Activated T-helper 1 cell treated with anti-CD3 and anti-CD28 coated beads, Interleukin-2, amount 50 U/mL, for 16 hours (primary cell): Measurements from ENCODE around the gene MLYCD.

ENCODE experiments used
- DNase-seq, 2 donors: peaks; one replicate each; pipeline ENCODE4 v3.0.0-alpha.2; 2020; ENCODE audit warnings: low read depth in 1 of 2, low spot score in 1 of 2

Gene MLYCD

DNA sequence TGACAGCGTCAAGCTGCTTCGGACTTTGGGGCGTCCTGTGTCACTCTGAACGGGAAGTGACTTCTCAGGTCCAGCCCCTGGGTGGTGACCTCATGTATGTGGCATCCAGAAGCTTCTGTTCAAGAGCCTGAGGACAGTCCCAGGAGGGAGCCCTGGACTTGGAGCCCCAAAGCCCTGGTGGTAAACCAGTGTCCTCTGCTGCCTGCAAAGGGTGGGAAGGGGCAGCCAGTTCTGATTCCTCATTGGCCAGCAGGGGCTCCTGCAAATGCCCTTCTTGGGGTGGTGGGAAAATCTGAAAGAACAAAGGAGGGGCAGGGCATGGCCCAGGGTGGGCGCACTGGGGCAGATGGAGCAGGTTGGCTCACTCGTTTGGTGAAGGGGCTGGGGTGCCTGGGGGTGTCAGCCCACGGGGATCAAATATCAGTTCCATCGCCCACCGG lies 55.7 kb downstream of the MLYCD start:
- DNase-seq, result no peak

DNA sequence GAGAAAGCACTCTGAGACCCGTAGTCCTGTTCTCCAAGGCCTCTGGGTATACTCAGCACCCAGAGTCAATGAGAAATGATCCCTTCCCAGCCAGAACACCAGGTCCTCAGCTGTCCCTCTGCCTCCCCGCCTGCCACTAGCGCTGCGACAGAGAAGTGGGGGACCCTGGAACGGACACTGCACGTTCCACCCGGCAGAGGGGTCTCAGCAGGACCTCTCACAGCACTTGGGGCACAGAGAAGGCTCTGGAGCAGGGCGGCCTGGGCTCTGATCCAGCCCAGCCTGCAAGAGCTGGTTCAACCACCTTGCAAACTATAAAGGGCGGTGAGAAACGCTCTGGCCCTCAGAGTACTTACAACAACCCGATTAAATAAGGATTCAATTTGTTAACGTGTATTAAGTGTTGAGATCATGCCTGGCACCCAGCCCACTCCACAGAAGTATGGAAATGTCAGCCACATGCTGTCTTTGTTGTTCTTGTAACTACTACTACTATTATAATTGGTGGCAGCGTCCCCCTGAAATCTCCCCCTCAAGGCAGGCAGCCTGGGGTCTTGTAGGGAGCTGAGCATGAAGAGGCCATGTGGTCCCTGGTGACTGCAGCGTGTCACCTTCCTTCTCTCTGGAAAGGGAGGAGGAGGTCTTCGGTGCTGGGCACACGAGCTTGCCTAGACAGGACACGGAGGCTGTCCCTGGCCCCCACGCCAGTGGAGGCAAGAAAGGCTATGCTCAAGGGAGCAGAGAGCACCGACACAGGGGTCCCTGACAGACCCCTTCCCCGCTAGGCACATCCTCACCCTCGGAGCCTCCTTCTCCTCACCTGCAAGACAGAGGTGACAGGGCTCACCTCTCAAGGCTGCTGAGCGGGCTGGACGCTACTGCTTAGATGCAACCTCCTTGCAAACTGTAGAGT lies 56.6 kb downstream of the MLYCD start:
- DNase-seq, result no peak

DNA sequence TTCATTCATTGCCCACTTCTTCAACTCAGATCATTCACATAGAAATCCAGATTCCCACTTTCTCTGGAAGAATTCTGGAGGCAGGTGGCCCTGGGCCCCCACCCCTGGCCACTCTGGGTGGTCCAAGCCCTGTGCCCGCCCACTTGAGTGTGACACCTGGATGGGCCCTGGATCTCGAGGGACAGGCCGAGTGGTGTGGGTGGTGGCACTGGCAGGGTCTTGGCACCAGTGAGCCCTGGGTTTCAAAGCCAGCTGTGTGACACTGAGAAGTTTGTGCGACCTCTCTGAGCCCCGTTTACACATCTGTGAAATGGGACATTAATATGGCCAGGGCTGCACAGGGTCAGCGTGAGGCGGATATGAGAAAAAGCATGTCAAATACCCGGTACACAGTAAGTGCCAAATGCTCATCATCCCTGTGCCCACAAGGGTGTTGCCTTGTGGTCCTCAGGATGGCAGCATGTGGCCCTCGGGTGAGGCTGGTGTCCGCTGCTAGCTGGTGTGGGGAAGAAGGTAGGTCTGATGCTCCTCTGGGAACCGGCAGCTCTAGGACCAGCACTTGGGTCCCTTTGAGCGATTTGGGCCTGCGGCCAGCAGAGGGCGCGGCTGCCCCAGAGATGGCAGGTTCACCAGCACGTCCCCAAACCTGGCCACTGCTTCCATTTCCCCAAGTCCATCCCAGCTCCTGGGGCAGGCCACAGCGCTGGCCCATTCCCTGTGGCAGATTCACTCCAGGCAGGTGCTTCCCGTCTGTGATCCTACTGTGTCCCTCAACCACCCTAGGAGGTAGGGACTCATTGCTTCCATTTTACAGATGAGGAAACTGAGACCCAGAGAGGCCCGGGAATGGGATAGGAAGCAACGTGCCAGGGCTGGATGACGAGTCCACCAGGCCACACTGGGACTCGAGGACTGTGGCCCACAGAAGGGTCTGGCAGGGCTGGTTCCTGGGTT lies 57.7 kb downstream of the MLYCD start:
- DNase-seq, result peak; percentile 39 to 47

DNA sequence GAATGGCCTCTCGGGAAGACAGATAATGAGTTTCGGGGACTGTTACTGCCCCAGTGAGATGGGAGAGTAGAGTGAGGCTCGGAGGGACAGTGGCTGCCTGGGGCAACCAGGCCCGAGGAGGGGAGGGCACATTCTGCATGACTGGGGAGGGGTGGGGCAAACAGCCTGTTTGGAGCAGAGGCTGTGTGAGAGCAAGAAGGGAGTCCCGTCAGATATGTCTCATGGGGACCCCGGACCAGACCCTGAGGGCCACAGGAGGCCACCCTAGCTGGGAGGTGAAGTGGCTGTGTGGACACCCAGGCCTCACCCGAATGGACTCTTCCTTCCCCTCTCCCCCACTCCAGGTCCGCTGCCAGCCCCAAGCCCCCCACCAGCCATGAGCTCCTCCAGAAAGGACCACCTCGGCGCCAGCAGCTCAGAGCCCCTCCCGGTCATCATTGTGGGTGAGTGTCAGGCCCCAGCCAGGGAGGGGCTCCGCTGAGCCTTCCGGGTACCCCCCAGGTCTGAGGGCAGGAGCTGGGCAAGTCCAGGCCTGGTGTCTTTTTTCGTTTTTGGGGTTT lies 58.5 kb downstream of the MLYCD start:
- DNase-seq, result no peak

DNA sequence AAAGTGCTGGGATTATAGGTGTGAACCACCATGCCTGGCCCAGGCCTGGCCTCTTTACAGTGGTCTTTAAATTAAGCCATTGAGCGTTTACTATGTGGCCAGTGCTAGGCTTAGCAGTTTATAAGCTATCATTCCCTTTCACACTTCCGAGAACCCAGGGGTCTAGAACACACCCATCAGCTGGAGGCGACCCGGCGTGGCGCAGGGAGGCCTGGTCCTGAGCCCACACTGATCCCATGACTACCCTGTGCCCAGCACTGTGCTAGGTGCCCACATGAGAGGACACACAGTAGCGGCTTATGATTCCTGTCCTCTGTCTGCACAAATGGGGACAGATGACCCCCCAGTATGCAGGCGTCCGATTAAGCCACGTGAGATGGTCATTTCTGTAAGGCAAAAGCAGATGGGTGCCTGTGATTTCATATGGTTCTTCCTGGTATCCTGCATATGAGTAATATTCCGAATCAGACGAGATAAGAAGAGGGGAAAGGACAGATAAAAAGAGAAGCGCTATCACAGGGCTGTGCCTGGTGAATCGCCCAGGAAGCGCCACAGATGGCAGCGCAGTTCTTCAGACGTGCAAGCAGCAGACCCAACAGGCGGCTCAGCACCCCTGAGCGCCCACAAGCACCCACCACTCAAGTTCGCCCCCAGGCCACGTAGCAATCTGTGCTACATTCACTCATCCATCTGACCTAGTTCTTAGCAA lies 59.4 kb downstream of the MLYCD start:
- no peak for DNase-seq

DNA sequence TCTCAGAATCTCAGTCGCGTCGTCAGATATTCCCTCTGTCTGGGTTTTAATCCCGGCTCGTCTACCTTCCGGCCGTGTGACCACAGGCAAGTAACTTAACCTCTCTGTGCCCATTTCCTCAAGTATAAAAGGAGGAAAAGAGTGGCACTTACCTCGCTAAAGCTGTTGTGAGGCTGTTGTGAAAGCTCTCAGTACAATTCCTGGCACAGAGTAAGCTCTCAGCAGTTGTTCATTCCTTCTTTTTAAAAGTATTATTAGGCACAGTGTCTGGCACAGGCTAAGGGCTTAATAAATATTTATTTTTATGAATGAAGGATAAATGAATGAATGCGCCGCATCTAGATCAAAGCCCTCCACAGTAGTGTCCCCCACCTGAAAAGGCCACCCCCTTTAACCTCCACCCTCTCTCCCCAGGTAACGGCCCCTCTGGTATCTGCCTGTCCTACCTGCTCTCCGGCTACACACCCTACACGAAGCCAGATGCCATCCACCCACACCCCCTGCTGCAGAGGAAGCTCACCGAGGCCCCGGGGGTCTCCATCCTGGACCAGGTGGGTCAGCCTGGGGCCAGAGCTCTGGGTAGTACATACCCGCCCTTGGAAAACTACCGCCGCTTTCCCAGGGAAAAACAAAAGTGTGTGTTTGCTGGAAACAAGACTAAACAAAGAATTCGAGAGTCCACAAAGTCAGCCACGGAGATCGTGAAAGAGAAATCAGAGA lies 60.1 kb downstream of the MLYCD start:
- DNase-seq, result no peak

DNA sequence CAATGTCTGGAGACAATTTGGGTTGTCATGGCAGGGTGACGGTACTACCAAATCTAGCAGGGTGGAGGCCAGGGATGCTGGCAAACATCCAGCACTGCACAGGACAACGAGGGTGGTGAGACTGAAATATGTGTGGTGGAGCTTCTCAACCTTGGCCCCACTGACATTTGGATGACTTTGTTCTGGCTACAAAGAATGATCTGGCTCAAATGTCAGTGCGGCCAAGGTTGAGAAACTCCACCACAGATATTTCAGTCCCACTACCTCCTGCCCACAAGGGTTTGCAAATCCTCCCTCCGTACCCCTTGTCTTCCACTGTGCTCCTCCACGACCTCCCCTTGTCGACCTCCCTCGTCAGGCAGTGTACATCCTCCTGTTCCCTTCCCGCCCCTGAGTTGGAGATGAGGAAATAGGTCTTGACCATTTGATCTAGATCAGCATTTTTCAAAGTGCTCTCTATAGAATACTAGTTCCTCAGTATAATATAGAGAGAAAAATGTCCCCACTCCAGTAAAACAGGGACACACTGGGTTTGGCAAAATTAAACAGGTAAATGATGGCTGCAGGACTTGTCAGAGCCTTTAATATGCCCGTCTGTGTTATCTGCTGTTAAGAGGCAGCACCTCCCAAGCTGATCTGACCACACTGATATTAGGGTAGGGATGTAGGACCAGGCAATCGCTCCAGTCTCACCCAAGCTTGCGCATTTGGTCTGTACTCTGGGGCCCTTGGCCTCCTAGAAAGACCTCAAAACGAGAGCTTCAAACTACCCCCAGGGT lies 60.9 kb downstream of the MLYCD start:
- DNase-seq, result no peak

DNA sequence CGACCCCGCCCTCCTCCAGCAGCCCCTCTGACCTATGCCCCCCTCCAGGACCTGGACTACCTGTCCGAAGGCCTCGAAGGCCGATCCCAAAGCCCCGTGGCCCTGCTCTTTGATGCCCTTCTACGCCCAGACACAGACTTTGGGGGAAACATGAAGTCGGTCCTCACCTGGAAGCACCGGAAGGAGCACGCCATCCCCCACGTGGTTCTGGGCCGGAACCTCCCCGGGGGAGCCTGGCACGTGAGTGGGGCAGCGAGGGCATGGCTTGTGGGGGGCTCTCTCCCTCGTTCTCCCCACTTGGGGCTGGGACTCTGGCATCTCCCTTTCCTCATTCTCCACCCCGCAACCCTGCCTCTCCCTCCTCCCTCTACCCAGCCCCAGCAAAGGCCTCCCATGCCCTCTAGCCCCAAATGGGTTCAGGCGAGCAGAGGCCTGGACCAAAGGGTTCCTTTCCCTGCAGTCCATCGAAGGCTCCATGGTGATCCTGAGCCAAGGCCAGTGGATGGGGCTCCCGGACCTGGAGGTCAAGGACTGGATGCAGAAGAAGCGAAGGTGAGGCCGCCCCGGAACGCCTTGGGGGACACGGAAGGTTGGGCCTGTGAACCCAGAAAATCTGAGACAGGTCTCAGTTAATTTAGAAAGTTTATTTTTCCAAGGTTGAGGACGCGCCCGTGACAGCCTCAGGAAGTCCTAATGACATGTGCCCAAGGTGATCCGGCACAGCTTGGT lies 61.8 kb downstream of the MLYCD start:
- DNase-seq, result no peak

DNA sequence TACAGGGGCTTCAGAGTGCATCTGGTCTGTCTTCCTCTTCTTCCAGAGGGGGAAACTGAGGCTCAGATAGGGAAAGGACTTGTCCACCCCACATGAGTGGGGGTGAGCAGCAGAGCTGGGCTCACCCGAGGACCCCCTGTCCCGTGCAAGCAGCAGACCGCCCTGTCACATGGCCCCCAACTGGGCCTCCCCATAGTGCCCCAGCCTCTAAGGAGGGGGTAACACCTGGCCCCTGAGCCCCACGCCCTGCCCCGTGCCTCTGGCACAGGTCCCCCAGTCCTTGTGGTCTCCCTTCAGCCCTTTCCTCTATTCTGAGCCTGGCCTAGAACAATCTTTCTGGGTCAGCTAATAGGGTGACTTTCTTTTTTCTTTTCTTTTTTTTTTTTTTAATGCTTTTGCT lies 62.7 kb downstream of the MLYCD start:
- DNase-seq, result no peak

DNA sequence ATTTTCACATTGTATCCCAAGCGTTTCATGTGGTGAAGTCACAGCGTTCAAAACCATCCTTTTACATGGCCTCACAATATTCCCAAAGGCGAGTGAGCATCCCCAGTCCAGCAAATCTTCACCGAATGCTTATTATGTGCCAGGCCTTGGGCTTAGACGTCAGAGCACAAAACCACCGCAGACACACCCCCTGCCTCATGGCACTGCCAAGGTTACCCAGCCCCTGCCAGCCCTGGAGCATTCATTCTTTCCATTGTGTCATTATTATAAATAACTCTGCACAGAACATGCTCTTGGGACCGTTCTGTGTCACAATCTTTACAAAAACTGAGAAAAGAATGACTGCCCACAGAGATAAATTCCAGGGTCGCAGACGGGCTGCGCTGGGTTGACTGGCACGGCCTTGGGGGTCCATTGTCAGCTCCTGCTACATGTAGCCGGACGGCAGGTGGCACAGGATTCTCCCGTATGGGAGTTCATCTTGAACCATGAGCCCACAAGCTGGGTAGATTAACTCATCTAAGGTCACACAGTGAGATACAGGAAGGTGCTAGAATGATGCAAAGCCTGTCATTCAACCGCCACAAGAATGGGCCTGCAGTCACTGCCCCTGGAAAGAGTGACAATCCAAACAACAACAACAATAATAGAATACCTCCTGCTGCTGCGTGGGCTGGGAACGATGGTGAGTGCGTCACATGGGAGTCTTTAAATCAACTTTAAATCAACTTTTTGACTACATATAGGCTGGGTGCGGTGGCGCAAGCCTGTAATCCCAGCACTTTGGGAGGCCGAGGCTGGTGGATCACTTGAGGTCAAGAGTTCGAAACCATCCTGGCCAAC lies 64.6 kb downstream of the MLYCD start:
- DNase-seq, result no peak

DNA sequence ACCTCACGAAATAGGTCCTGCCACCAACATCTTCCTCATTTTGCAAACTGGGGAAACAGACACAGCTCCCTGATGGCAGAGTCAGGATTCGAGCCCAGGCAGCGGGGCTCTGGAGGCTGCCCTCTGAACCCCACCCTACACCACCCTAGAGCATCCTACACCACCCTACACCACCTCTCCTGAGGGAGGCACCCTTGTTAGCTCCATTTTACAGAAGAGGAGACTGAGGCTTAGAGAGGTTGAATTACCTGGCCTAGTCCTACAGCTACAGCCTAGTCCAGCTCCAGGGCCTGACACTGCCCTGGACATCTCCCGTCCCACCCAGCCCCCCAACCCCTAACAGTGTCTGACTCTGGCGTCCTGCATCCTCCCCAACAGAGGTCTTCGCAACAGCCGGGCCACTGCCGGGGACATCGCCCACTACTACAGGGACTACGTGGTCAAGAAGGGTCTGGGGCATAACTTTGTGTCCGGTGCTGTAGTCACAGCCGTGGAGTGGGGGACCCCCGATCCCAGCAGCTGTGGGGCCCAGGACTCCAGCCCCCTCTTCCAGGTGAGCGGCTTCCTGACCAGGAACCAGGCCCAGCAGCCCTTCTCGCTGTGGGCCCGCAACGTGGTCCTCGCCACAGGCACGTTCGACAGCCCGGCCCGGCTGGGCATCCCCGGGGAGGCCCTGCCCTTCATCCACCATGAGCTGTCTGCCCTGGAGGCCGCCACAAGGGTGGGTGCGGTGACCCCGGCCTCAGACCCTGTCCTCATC lies 65.9 kb downstream of the MLYCD start:
- no peak for DNase-seq

DNA sequence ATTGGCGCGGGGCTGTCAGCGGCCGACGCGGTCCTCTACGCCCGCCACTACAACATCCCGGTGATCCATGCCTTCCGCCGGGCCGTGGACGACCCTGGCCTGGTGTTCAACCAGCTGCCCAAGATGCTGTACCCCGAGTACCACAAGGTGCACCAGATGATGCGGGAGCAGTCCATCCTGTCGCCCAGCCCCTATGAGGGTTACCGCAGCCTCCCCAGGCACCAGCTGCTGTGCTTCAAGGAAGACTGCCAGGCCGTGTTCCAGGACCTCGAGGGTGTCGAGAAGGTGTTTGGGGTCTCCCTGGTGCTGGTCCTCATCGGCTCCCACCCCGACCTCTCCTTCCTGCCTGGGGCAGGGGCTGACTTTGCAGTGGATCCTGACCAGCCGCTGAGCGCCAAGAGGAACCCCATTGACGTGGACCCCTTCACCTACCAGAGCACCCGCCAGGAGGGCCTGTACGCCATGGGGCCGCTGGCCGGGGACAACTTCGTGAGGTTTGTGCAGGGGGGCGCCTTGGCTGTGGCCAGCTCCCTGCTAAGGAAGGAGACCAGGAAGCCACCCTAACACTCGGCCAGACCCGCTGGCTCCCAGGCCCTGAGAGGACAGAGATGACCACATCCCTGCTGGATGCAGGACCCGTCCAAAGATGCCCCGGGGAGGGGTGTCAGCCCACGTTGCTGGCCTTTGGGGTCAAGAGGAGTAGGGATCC lies 66.7 kb downstream of the MLYCD start:
- DNase-seq, result no peak

DNA sequence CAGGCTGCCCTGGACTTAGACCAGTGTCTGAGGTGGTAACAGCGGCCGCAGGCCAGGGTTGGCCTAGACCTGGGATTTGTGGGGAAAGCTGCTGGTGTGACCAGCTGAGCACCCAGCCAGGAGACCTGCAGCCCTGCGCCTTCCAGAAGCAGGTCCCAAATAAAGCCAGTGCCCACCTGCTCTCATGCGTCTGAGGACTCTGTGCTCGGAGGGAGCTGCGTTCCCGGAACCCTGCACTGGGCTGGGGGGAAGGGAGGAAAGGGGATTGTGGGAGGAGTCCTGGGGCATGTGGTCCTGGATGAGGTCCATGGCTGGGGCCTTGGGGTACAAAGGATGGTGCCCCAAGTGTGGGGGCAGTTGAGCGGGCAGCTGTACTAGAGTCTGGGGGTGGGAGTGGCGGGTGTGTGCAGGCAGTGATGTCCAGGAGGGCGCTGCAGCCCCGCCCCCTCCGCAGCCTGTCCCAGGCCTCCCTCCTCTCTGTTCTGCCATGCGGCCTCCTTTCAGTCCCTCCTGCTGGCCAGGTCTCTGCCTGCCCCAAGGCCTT lies 67.3 kb downstream of the MLYCD start:
- no peak for DNase-seq

DNA sequence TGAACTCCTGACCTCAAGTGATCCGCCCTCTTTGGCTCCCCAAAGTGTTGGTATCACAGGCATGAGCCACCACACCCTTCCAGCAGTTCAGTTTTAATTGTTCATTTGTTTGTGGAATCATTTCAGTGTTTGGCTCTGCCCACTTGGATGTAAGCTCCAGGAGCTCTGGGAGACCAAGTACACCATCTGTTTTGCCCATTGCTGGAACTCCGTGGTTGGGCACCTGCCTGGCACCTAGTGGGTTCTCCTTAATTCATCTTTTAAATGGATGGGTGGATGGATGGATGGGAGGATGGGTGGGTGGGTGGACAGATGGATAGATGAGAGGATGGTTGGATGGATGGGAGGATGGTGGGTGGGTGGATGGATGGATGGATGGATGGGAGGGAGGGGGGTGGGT lies 68.2 kb downstream of the MLYCD start:
- no peak for DNase-seq

DNA sequence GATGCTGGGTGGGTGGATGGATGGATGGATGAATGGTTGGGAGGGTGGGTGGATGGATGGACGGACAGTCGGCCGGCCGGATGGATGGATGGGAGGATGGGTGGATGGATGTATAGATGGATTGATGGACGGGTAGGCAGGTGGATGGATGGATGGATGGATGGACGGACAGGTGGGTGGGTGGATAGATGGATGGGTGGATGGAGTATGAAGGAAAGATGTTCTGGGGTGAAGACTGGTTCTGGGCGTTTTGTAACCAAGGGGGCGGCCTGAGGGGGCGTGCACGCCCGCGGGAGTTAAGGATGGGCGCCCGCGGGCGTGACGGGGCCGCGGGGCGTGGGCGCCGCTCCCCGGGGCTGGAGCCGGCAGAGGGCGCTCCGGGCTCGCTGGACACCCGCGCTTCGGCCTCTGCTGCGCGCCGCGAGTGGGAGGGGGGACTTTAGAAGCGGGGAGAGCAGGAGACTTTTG lies 69.0 kb downstream of the MLYCD start, which contains the start of gene NECAB2:
Gene NECAB2, plus strand, starts transcription at position 407 of the 468 bp plus-strand sequence. CDS start 405 bp downstream, outside the sequence.
- DNase-seq, result no peak

DNA sequence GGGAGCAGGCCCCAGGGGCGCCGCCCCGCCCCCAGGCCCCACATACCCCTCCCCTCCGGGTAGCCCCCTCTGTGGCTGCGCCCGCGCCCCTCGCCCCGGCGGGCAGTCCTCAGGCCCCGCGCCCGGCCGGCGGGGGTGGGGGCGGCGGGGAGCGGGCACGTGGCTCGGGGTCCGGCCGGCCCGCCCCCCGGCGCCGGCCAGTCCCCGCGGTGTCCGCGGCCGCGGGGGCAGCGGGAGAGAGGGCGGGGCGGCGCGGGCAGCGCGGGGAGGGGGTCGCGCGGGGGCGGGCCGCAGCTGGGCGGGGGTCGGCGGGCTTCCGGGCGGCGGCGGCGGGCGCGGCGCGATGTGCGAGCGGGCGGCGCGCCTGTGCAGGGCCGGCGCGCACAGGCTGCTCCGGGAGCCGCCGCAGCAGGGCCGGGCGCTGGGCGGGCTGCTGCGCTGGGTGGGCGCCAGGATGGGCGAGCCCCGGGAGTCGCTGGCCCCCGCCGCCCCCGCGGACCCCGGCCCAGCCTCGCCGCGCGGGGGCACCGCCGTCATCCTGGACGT lies 69.5 kb downstream of the MLYCD start:
- no peak for DNase-seq
